Testis (tissue), 2 donors: ENCODE data around the gene SDK1.

ENCODE experiments used
- POLR2A ChIP-seq: fragments of 450-650 bp; IDR thresholded peaks from one replicate; pipeline ENCODE4 v1.6.1; 2017; ENCODE audit warnings: antibody characterized with exemption, mild to moderate bottlenecking, moderate library complexity
- TF ChIP-seq, protein P1 (sequence below), 3 experiments: fragments of 450-650 bp in 2 of 3; fragments of 200-600 bp in 1 of 3; sonication (generic) in 1 of 3; IDR thresholded peaks; one replicate each; pipeline ENCODE4 v1.5.1; 2016 to 2019; ENCODE audit warnings: antibody characterized with exemption in 3 of 3, mild to moderate bottlenecking in 2 of 3, moderate library complexity in 1 of 3

DNA sequence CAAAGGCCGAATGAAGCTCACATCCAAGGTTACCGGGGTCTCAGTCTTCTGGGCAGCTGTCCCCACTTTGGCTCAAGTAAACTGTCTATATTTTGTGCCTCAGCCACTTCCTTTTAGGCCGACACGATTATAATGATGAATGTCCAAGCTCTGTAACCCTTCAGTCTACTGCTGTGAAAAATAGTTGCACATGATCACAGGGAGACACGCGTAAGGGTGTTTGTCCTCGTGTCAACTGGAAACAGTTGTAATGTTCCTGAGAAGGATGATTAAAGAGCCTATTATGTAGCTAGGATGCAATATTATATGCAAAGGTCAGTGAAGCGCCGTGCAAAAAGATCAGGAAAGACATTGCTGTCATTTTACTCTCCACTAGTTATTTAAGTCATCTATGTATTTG, 559.9 kb downstream of the SDK1 start:
- TF ChIP-seq, protein P1, sequence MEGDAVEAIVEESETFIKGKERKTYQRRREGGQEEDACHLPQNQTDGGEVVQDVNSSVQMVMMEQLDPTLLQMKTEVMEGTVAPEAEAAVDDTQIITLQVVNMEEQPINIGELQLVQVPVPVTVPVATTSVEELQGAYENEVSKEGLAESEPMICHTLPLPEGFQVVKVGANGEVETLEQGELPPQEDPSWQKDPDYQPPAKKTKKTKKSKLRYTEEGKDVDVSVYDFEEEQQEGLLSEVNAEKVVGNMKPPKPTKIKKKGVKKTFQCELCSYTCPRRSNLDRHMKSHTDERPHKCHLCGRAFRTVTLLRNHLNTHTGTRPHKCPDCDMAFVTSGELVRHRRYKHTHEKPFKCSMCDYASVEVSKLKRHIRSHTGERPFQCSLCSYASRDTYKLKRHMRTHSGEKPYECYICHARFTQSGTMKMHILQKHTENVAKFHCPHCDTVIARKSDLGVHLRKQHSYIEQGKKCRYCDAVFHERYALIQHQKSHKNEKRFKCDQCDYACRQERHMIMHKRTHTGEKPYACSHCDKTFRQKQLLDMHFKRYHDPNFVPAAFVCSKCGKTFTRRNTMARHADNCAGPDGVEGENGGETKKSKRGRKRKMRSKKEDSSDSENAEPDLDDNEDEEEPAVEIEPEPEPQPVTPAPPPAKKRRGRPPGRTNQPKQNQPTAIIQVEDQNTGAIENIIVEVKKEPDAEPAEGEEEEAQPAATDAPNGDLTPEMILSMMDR (IDR thresholded peaks at IDR 0.05): no peak
- no peak for TF ChIP-seq POLR2A
